Posterior vena cava (tissue), 2 donors: Measurements from ENCODE around the gene RNF183. TPM values are rescaled to one million over a fixed set of nuclear protein-coding genes. Genes with fewer than 3 reads are reported as not detected.
"Not testable (repeated sequence)": the region's sequence is repeated elsewhere in the genome, so short reads cannot be mapped to it uniquely, and the experiment has no call there.

Source experiments
- DNase-seq: peaks from one replicate; pipeline ENCODE4 v3.0.0-alpha.2; 2020; ENCODE audit warnings: low spot score
- intact Hi-C, 2 donors: fragments of 100-400 bp; cut with DNase I; formaldehyde crosslinking; loops; one replicate each; pipeline versions ENCODE4 v1.14.1 to v1.14.2; 2022 to 2023
- total RNA-seq, 2 donors: library from RNA; stranded (reverse); fragmentation: NEBNext Ultra II Directional; extraction: Animal tissue kit (Norgen Biotek cat#: 25700); gene quantifications; one replicate each; pipeline ENCODE4 v1.2.1, GENCODE V29; 2021
- donor health status: DM: yes; HTN: yes; CAD: no.
- donor health status: DM: yes; HTN: yes; CAD: no.

The RNF183 gene
- total RNA-seq, 2 donors from 2014 or later, result not detected

DNA sequence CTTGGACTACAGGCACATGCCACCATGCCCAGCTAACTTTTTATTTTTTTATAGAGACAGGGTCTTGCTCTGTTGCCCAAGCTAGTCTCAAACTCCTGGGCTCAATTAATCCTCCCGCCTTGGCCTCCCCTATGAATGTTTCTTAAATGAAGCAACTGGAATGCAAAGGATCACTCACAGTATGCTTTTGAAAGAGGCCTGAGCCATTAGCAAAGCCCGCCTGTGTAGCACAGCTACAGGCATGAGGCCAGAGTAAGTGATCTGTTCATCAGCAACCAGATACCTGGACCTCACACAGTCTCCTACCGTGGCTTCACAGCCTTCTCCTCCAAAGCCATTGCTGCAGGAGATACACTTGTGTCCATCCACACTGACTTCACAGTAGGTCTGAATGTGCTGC is 16.9 kb upstream of the RNF183 start:
- intact Hi-C loops, result no loop called here
- DNase-seq, result no peak

GRCh38 chr9:113319054-113319453 is 15.9 kb upstream of the RNF183 start:
- no peak for DNase-seq
- intact Hi-C loops, result loop anchor here in 1 of 2 donors (2.0 kb wide), 1 partner anchor 68 kb away; no protein-coding TSS in a partner anchor

DNA sequence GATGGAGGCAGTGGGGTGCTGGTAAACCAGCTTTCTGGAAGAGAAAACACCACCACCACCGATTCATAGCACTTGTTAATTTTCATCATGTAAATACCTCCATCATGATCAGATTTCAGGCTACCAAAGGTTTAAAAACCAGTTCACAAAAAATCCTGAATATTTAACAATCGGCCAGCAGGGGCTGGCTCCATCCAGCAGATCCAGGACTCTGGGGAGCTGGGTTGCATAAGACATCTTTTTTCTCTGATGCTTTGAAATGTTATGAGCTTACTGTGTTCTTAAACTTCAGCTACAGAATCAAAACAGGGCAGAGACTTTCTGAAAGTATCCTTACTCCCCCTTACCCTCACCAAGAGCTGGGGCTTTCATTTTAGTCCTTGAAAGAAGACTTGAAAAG is 14.6 kb upstream of the RNF183 start:
- intact Hi-C loops, result loop anchor here in 1 of 2 donors (2.0 kb wide), 1 partner anchor 67 kb away; no protein-coding TSS in a partner anchor
- no peak for DNase-seq

DNA sequence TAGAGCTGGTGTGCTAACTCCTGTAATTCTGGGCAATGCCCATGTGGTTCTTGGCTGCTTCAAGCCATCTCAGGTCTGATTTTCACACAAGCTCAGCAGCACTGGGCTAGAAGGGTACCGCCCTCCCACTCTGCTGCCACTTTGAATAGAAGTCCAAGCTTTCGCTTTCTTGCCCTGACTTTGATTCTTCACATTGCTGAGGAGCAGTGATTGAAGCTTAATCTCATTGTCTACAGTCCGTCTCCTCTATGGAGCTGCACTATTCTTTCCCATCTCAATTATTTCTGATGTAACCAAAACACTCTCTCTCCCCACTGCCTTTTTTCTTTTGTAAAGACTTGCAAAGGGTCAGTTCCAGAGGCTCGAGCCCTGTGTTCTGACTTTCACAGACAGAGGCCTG is 12.9 kb upstream of the RNF183 start:
- intact Hi-C loops, result no loop called here
- no peak for DNase-seq

GRCh38 chr9:113315231-113315630 is 12.1 kb upstream of the RNF183 start:
- DNase-seq, result no peak
- intact Hi-C loops, result no loop called here

DNA sequence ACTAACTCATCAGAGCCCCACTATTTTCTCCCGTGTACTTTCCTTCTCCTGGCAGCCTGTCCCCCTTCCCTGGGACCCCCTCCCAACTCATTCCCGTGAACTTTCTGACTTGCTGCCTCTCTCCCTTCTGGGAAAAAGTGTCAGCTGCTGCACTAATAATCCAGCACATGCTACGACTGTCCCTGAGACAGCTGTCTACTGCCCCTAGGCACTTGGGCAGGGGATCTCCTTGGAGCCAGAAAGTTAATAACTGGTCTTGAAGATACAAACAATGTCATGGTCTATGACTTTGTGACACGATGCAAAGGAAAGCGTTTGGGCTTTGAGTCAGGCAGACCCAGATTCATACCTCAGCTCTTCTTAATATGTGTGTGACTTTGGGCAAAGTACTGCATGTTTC is 10.1 kb upstream of the RNF183 start:
- no peak for DNase-seq
- intact Hi-C loops, result no loop called here

DNA sequence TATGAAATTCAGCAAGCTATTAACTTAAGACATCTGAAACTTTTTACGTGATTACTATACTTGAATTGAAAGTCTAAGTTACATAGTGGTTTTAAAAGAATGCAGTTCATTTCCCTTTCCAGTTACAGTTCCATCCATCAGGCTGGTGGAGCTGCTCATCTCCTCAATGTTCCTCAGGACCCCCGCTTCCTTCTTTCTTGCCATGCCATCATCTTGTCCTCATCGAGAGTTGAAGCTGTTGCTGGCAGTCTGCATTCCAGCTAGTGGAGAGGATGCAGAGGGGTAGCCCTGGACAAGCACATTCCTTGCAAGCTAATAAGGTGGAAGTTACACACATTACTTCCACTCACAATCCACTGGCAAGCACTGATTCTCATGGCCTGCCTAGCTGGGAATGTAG is 8.8 kb upstream of the RNF183 start:
- intact Hi-C loops, result no loop called here
- no peak for DNase-seq

GRCh38 chr9:113310538-113310937 is 7.4 kb upstream of the RNF183 start:
- no peak for DNase-seq
- intact Hi-C loops, result no loop called here

- DNase-seq, result no peak
- intact Hi-C loops, result no loop called here
Measured at GRCh38 chr9:113309204-113309813, 6.1 kb upstream of the RNF183 start.

GRCh38 chr9:113307396-113307975 is 4.3 kb upstream of the RNF183 start:
- intact Hi-C loops, result no loop called here
- no peak for DNase-seq

DNA sequence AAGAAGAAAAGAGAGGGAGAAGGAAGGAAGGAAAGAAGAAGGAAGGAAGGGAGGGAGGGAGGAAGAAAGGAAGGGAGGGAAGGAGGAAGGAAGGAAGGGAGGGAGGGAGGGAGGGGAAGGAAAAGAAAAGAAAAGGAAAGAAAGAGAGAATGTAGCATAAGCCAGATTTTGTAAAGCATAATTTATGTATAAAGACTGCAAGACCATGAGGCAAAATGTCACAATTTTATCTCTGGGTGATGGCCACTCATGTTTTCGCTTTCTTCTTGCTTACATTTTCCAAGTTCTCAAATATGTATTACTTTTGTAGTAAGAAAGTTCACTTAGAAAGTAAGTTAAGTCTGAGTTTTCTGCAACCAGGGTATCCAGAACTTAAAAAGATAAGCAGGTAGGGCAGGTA is 3.4 kb upstream of the RNF183 start:
- intact Hi-C loops, result no loop called here
- no peak for DNase-seq

GRCh38 chr9:113301548-113301947 is 1.6 kb downstream of the RNF183 start:
- DNase-seq, result no peak
- intact Hi-C loops, result no loop called here

- intact Hi-C loops, result no loop called here
- no peak for DNase-seq
Measured at GRCh38 chr9:113299800-113300292, 3.3 kb downstream of the RNF183 start.

GRCh38 chr9:113298924-113299770 is 4.0 kb downstream of the RNF183 start:
- intact Hi-C loops, result no loop called here
- DNase-seq, result no peak

- DNase-seq, result no peak
- intact Hi-C loops, result no loop called here
Measured at GRCh38 chr9:113298311-113298710, 4.9 kb downstream of the RNF183 start.

DNA sequence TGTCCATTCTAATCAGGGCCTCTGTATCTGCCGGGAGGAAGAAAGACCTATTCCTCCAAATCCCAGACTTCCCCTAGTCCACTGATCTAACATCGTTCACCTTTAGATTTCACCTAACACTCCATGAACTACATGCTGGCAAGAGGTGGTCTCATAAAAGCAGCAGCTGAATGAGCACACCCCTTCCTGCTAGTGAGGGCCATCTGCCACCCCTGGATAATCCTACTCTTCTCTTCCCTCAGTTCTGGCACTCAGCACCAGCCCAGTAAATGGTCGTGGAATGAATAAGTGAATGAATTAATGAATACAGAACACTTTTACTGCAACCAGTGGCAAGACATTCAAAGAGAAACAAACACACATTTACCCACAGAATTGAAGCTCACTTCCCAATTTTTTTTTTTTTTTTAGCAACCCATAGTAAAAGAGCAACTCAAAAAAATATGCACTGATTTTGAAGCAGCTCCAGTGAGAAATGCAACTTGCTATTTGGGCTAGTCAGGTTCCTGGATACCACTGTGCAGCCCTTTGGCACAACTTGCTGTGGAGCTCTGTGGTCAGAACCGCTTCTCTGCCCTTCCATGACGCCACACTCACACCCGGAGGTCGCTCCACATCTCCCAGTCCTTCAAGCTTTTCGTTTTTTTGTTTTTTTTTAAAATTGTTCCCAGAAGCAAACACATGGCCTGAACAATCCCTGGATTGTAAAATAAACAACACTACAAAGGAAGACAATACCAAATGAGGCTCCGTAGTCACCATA is 6.2 kb downstream of the RNF183 start:
- intact Hi-C loops, result no loop called here
- no peak for DNase-seq

- DNase-seq, intact Hi-C loops: not testable (repeated sequence)
Measured at GRCh38 chr9:113296247-113296646, 6.9 kb downstream of the RNF183 start.

GRCh38 chr9:113293285-113293878 is 9.8 kb downstream of the RNF183 start:
- DNase-seq, result no peak
- intact Hi-C loops, result no loop called here

DNA sequence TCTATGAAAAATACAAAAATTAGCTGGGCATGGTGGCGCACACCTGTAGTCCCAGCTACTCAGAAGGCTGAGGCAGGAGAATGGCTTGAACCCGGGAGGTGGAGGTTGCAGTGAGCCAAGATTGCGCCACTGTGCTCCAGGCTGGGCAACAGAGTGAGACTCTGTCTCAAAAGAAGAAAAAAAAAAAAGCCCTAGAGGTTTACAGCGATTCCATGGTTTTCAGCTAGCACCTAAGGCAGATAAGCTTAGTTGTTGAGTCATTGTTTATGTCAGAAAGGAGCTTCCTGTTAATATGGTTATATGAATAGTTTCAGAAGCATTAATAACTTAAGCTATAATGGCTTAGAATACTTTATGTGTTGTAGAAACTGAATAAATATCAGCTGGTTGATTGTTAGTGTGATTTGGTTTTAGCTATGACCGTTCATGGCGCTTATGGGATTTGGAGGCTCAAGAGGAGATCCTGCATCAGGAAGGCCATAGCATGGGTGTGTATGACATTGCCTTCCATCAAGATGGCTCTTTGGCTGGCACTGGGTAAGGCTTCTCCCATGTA is 13.0 kb downstream of the RNF183 start:
- DNase-seq, result no peak
- intact Hi-C loops, result no loop called here
